K562 (cell line): ENCODE results near the gene UBE2E3. TPM values are rescaled to one million over a fixed set of nuclear protein-coding genes. Genes with fewer than 3 reads are reported as not detected.

Experiments
- ATAC-seq: fragments of 200-7000 bp; cut with Tn5 transposase; 3 replicates; pipeline ENCODE4 v1.9.1; 2020; ENCODE audit warnings: moderate library complexity
- BruUV-seq: library from RNA; stranded (reverse); fragments of 400-500 nt; replicated peaks from 2 replicates; lab custom pipeline; 2021; lab: Mats Ljungman, UMichigan
- CTCF ChIA-PET: fragments of 300-600 bp; formaldehyde crosslinking; extraction: SDS; loops from one replicate; lab custom pipeline; 2021; ENCODE audit warnings: low intra/inter-chr PET ratio; lab: Yijun Ruan, JAX
- POLR2A ChIA-PET: fragments of 300-600, 350-650 bp; sonication (Branson Sonifier 250); formaldehyde crosslinking; extraction: SDS; loops from one replicate; lab custom pipeline; 2021; ENCODE audit warnings: antibody characterized with exemption, inconsistent platforms; lab: Yijun Ruan, JAX
- DNase-seq, 4 experiments: peaks; one replicate each; pipeline versions ENCODE4 v3.0.0 to v3.0.0-alpha.2; 2011 to 2018; ENCODE audit warnings: low spot score in 3 of 4, mixed read lengths in 3 of 4; ENCODE audit errors: extremely low read depth in 1 of 4
- FAIRE-seq: peaks from 2 replicates; lab custom pipeline; 2011; peaks lifted over from hg19 to GRCh38; lab: Jason Lieb, UNC
- H2AFZ ChIP-seq: 2 replicates; pipeline ENCODE4 v1.6.0; 2011; ENCODE audit warnings: low read depth, low read length, control low read depth, inconsistent platforms
- H3K27ac ChIP-seq: fragments of 200-600 bp; 3 replicates; pipeline ENCODE4 v1.8.0; 2011; ENCODE audit warnings: low read depth, mild to moderate bottlenecking, control low read depth, inconsistent platforms, low read length, moderate library complexity, mixed read lengths; ENCODE audit errors: extremely low read depth
- H3K27me3 ChIP-seq, 2 experiments: fragments of 300-600 bp in 1 of 2; 2 replicates in 1 of 2; 3 replicates in 1 of 2; pipeline versions ENCODE4 v1.6.0 to v1.8.0; 2011; ENCODE audit warnings: inconsistent platforms in 2 of 2, low read length in 2 of 2, mild to moderate bottlenecking in 1 of 2, mixed read lengths in 1 of 2, moderate library complexity in 1 of 2; ENCODE audit not compliant: control insufficient read depth in 2 of 2, insufficient read depth in 2 of 2
- H3K36me3 ChIP-seq: fragments of 300-600 bp; 3 replicates; pipeline ENCODE4 v1.8.0; 2011; ENCODE audit warnings: mild to moderate bottlenecking, low read length, inconsistent platforms; ENCODE audit not compliant: control insufficient read depth, insufficient read depth
- H3K4me1 ChIP-seq, 2 experiments: fragments of 200-600 bp in 1 of 2; replicated peaks in 1 of 2; 2 replicates in 1 of 2; 3 replicates in 1 of 2; pipeline versions ENCODE4 v1.5.1 to v1.8.0; 2011; ENCODE audit warnings: inconsistent platforms in 2 of 2, low read length in 2 of 2, mild to moderate bottlenecking in 1 of 2, mixed read lengths in 1 of 2, moderate library complexity in 1 of 2; ENCODE audit not compliant: control insufficient read depth in 2 of 2, insufficient read depth in 2 of 2
- H3K4me2 ChIP-seq: 2 replicates; pipeline ENCODE4 v1.6.1; 2011; ENCODE audit warnings: low read length, control low read depth, inconsistent platforms, mixed read lengths; ENCODE audit not compliant: insufficient read depth
- H3K4me3 ChIP-seq: fragments of 200-600 bp; sonication (generic), shearing (Covaris generic); 2 replicates; pipeline ENCODE4 v1.5.1; 2016; ENCODE audit warnings: control low read depth, inconsistent platforms
- H3K79me2 ChIP-seq: fragments of 200-600 bp; 3 replicates; pipeline ENCODE4 v1.8.0; 2011; ENCODE audit warnings: low read length, inconsistent platforms; ENCODE audit not compliant: control insufficient read depth, insufficient read depth
- H3K9ac ChIP-seq, 2 experiments: 2 replicates each; pipeline versions ENCODE4 v1.6.0 to v1.6.1; 2011; ENCODE audit warnings: low read depth in 2 of 2, low read length in 2 of 2, control low read depth in 1 of 2, inconsistent platforms in 1 of 2, mild to moderate bottlenecking in 1 of 2, mixed read lengths in 1 of 2; ENCODE audit not compliant: insufficient read depth in 1 of 2
- H3K9me1 ChIP-seq: one replicate; pipeline ENCODE4 v1.6.0; 2011; ENCODE audit warnings: inconsistent platforms, mild to moderate bottlenecking, low read length, moderate library complexity; ENCODE audit not compliant: control insufficient read depth, insufficient read depth
- H3K9me3 ChIP-seq: replicated peaks from 2 replicates; pipeline ENCODE4 v1.5.1; 2011; ENCODE audit warnings: low read depth, low read length, inconsistent platforms; ENCODE audit not compliant: control insufficient read depth, insufficient read depth
- H4K20me1 ChIP-seq: replicated peaks from 2 replicates; pipeline ENCODE4 v1.6.1; 2011; ENCODE audit warnings: low read length, inconsistent platforms, mixed read lengths; ENCODE audit not compliant: control insufficient read depth, insufficient read depth
- CBX5 ChIP-seq: IDR thresholded peaks from 2 replicates; pipeline ENCODE4 v1.6.1; 2014; ENCODE audit warnings: low read depth, borderline replicate concordance
- FOXK1 ChIP-seq: sonication (generic); formaldehyde crosslinking; IDR thresholded peaks from 2 replicates; pipeline ENCODE4 v1.8.0; 2022; ENCODE audit warnings: missing genetic modification reagents, mild to moderate bottlenecking, borderline replicate concordance
- HIVEP1 ChIP-seq: fragments of 250-450 bp; sonication (Bioruptor Pico); IDR thresholded peaks from 2 replicates; pipeline ENCODE4 v1.4.0; 2020; ENCODE audit warnings: mild to moderate bottlenecking
- L3MBTL2 ChIP-seq: fragments of 450-650 bp; IDR thresholded peaks from 2 replicates; pipeline ENCODE4 v1.6.1; 2016; ENCODE audit warnings: mild to moderate bottlenecking, moderate library complexity
- PHF8 ChIP-seq: fragments of 200-600 bp; sonication (generic); IDR thresholded peaks from 2 replicates; pipeline ENCODE4 v1.6.1; 2012; ENCODE audit warnings: mixed run types, mild to moderate bottlenecking, inconsistent platforms, low read length, moderate library complexity, borderline replicate concordance
- STAT6 ChIP-seq: sonication (generic); formaldehyde crosslinking; IDR thresholded peaks from 2 replicates; pipeline ENCODE4 v1.8.1; 2023; ENCODE audit warnings: mild to moderate bottlenecking, missing genetic modification reagents
- TRIM28 ChIP-seq: fragments of 450-650 bp; IDR thresholded peaks from 2 replicates; pipeline ENCODE4 v1.6.1; 2017
- ZKSCAN8 ChIP-seq: fragments of 200-800 bp; sonication (Bioruptor generic); IDR thresholded peaks from 2 replicates; pipeline ENCODE4 v1.6.1; 2016; ENCODE audit warnings: missing genetic modification characterization, missing compliant biosample characterization
- ZZZ3 ChIP-seq: fragments of 450-650 bp; IDR thresholded peaks from 2 replicates; pipeline ENCODE4 v1.6.1; 2016; ENCODE audit warnings: antibody characterized with exemption, mild to moderate bottlenecking, moderate library complexity
- in situ Hi-C: fragments of 300-500 bp; cut with MboI; formaldehyde crosslinking; loops from 4 replicates; pipeline ENCODE4 v1.15.0; 2018; ENCODE audit warnings: inconsistent platforms, mixed read lengths
- intact Hi-C: fragments of 100-400 bp; cut with micrococcal nuclease; formaldehyde crosslinking; loops from 2 replicates; pipeline ENCODE4 v1.14.2; 2022
- polyA plus RNA-seq, 8 experiments: library from polyadenylated mRNA; depleted of rRNA in 4 of 8; stranded (reverse) in 5 of 8; unstranded in 3 of 8; fragments of >200 nt; fragmentation: Nextera tagmentation in 2 of 8; fragmentation: Illumina TruSeq in 1 of 8; extraction: Ambion mirVana in 2 of 8; extraction: Trizol in 1 of 8; gene quantifications; 2 replicates each; pipeline versions ENCODE4 v1.2.1 to v1.2.3, GENCODE V29; 2011 to 2014; ENCODE audit warnings: inconsistent platforms in 1 of 8, missing spikeins in 1 of 8
- total RNA-seq, 7 experiments: library from RNA; depleted of rRNA in 6 of 7; stranded (reverse); fragments of >200 nt in 6 of 7; fragmentation: Illumina TruSeq in 2 of 7; extraction: Trizol in 2 of 7; gene quantifications; 2 replicates each; pipeline versions ENCODE4 v1.2.1 to v1.2.3, GENCODE V29; 2011 to 2021; ENCODE audit warnings: low replicate concordance in 1 of 7
- TF ChIP-seq, protein P1 (sequence below): fragments of 450-650 bp; IDR thresholded peaks from 2 replicates; pipeline ENCODE4 v1.6.1; 2016; ENCODE audit warnings: mild to moderate bottlenecking, moderate library complexity

The UBE2E3 gene
- total and polyA plus RNA-seq, 9 of the 15 experiments (the other 6 are each of a cell fraction or from before 2014, with no cell fraction given), result 58.2 to 173 (median 78.0) TPM

DNA sequence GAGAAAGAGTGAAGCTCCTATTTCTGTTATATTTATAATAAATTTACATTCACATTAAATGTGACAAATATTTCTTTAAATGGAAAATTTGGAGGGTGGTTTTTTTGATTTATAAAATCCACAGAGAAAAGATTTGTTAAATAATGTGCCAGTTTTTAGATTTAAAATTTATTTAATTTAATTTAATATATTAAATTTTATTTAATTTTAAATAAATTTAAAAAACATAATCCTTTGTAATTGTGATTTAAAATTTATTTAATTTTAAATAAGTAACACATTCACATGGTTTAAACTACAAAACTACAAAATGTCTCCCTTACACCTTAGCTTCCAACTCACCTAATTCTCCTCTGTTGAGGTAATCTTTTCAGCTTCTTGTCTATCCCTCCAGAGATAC is 123.3 kb downstream of the UBE2E3 start:
- Histone ChIP-seq H3K4me2 (no peak overlapping the region), H3K36me3 (no peaks in the 10 kb centered on the region), H3K27me3 (no peaks in the 10 kb centered on the region), H3K4me1 (no peaks in the 10 kb centered on the region), H3K4me3 (no peak overlapping the region), H2AFZ (no peak overlapping the region), H4K20me1 (no peaks in the 10 kb centered on the region), H3K79me2 (no peaks in the 10 kb centered on the region), H3K9me3 (no peaks in the 10 kb centered on the region), H3K9me1 (no peaks in the 10 kb centered on the region), H3K9ac (no peak overlapping the region), H3K27ac (no peak overlapping the region)
- intact Hi-C loops, result loop anchor here (2.0 to 10.0 kb wide), 2 partner anchors 361 to 611 kb away; no protein-coding TSS in a partner anchor
- DNase-seq (no peak), ATAC-seq (no peak), FAIRE-seq (no peak)
- CTCF ChIA-PET, result interaction anchor here (0.5 kb wide), 1 partner anchor 978 kb away, joined by 3 read pairs; no protein-coding TSS in a partner anchor
- no TSS peak for BruUV-seq
- in situ Hi-C loops, result no loop called here
- POLR2A ChIA-PET, result no interaction called here
- TF ChIP-seq ZKSCAN8 (CRISPR knock-in tag) (no peak), FOXK1 (CRISPR knock-in tag) (no peak), STAT6 (no peak), TRIM28 (no peak), HIVEP1 (CRISPR knock-in tag) (no peak), PHF8 (no peak), ZZZ3 (no peak), L3MBTL2 (no peak), CBX5 (no peak)
- TF ChIP-seq, protein P1, sequence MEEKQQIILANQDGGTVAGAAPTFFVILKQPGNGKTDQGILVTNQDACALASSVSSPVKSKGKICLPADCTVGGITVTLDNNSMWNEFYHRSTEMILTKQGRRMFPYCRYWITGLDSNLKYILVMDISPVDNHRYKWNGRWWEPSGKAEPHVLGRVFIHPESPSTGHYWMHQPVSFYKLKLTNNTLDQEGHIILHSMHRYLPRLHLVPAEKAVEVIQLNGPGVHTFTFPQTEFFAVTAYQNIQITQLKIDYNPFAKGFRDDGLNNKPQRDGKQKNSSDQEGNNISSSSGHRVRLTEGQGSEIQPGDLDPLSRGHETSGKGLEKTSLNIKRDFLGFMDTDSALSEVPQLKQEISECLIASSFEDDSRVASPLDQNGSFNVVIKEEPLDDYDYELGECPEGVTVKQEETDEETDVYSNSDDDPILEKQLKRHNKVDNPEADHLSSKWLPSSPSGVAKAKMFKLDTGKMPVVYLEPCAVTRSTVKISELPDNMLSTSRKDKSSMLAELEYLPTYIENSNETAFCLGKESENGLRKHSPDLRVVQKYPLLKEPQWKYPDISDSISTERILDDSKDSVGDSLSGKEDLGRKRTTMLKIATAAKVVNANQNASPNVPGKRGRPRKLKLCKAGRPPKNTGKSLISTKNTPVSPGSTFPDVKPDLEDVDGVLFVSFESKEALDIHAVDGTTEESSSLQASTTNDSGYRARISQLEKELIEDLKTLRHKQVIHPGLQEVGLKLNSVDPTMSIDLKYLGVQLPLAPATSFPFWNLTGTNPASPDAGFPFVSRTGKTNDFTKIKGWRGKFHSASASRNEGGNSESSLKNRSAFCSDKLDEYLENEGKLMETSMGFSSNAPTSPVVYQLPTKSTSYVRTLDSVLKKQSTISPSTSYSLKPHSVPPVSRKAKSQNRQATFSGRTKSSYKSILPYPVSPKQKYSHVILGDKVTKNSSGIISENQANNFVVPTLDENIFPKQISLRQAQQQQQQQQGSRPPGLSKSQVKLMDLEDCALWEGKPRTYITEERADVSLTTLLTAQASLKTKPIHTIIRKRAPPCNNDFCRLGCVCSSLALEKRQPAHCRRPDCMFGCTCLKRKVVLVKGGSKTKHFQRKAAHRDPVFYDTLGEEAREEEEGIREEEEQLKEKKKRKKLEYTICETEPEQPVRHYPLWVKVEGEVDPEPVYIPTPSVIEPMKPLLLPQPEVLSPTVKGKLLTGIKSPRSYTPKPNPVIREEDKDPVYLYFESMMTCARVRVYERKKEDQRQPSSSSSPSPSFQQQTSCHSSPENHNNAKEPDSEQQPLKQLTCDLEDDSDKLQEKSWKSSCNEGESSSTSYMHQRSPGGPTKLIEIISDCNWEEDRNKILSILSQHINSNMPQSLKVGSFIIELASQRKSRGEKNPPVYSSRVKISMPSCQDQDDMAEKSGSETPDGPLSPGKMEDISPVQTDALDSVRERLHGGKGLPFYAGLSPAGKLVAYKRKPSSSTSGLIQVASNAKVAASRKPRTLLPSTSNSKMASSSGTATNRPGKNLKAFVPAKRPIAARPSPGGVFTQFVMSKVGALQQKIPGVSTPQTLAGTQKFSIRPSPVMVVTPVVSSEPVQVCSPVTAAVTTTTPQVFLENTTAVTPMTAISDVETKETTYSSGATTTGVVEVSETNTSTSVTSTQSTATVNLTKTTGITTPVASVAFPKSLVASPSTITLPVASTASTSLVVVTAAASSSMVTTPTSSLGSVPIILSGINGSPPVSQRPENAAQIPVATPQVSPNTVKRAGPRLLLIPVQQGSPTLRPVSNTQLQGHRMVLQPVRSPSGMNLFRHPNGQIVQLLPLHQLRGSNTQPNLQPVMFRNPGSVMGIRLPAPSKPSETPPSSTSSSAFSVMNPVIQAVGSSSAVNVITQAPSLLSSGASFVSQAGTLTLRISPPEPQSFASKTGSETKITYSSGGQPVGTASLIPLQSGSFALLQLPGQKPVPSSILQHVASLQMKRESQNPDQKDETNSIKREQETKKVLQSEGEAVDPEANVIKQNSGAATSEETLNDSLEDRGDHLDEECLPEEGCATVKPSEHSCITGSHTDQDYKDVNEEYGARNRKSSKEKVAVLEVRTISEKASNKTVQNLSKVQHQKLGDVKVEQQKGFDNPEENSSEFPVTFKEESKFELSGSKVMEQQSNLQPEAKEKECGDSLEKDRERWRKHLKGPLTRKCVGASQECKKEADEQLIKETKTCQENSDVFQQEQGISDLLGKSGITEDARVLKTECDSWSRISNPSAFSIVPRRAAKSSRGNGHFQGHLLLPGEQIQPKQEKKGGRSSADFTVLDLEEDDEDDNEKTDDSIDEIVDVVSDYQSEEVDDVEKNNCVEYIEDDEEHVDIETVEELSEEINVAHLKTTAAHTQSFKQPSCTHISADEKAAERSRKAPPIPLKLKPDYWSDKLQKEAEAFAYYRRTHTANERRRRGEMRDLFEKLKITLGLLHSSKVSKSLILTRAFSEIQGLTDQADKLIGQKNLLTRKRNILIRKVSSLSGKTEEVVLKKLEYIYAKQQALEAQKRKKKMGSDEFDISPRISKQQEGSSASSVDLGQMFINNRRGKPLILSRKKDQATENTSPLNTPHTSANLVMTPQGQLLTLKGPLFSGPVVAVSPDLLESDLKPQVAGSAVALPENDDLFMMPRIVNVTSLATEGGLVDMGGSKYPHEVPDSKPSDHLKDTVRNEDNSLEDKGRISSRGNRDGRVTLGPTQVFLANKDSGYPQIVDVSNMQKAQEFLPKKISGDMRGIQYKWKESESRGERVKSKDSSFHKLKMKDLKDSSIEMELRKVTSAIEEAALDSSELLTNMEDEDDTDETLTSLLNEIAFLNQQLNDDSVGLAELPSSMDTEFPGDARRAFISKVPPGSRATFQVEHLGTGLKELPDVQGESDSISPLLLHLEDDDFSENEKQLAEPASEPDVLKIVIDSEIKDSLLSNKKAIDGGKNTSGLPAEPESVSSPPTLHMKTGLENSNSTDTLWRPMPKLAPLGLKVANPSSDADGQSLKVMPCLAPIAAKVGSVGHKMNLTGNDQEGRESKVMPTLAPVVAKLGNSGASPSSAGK, result no peak
